Activated CD4-positive, alpha-beta T cell treated with anti-CD3 and anti-CD28 coated beads for 36 hours (primary cell): ENCODE measurements around the gene UPK3A. TPM values are rescaled to one million over a fixed set of nuclear protein-coding genes. Genes with fewer than 3 reads are reported as not detected.
"Not testable (repeated sequence)": the region's sequence is repeated elsewhere in the genome, so short reads cannot be mapped to it uniquely, and the experiment has no call there.

Experiments
- ATAC-seq: fragments of 200-7000 bp; cut with Tn5 transposase; one replicate; pipeline ENCODE4 v1.10.0; 2021; ENCODE audit warnings: mild to moderate bottlenecking, moderate library complexity
- CTCF ChIA-PET: fragments of 350-600 bp; sonication (Branson Sonifier 250); formaldehyde crosslinking; loops from one replicate; lab custom pipeline; 2021; ENCODE audit warnings: antibody characterized with exemption; lab: Charles Lee
- POLR2A ChIA-PET: fragments of 350-600 bp; sonication (Branson Sonifier 250); formaldehyde crosslinking; loops from one replicate; lab custom pipeline; 2021; ENCODE audit warnings: antibody characterized with exemption, inconsistent platforms; lab: Charles Lee
- DNase-seq: peaks from one replicate; pipeline ENCODE4 v3.0.0-alpha.2; 2020
- H3K27ac Mint-ChIP-seq: one replicate; pipeline ENCODE4 v1.8.0; 2021; ENCODE audit warnings: mixed read lengths
- H3K27me3 Mint-ChIP-seq: one replicate; pipeline ENCODE4 v1.8.0; 2021; ENCODE audit warnings: mixed read lengths
- H3K36me3 Mint-ChIP-seq: one replicate; pipeline ENCODE4 v1.8.0; 2021; ENCODE audit warnings: low read depth, mixed read lengths
- H3K4me1 Mint-ChIP-seq: one replicate; pipeline ENCODE4 v1.8.0; 2021; ENCODE audit warnings: mixed read lengths
- H3K4me3 Mint-ChIP-seq: one replicate; pipeline ENCODE4 v1.8.0; 2021; ENCODE audit warnings: mild to moderate bottlenecking, moderate library complexity, mixed read lengths
- H3K9me3 Mint-ChIP-seq: one replicate; pipeline ENCODE4 v1.8.0; 2021; ENCODE audit warnings: low read depth, mixed read lengths
- intact Hi-C, 2 experiments: fragments of 100-400 bp; cut with DNase I in 1 of 2; cut with micrococcal nuclease in 1 of 2; formaldehyde crosslinking; loops; one replicate each; pipeline versions ENCODE4 v1.14.2 to v1.15.1; 2022 to 2024; cut with DNase I, micrococcal nuclease
- total RNA-seq, 2 experiments: library from RNA; stranded (reverse); gene quantifications; one replicate each; pipeline ENCODE4 v1.2.3, GENCODE V29; 2021

Gene UPK3A
- total RNA-seq, 2 experiments from 2014 or later, result not detected

DNA sequence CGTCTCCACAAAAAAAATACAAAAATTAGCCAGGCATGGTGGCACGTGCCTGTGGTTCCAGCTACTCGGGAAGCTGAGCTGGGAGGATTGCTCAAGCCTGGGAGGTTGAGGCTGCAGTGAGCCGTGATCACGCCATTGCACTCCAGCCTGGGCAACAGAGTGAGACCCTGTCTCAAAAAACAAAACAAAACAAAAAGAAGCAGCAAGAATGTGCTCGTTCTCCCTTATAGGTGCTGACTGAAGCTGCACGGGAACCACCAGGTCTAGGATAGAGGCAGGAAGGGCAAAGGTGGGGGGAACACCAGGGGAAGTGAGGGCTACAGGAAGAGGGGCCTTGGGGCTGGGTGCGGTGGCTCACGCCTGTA, 24.4 kb upstream of the UPK3A start:
- CTCF ChIA-PET, H3K4me3 Mint-ChIP-seq, DNase-seq, H3K27ac Mint-ChIP-seq, H3K4me1 Mint-ChIP-seq, H3K36me3 Mint-ChIP-seq, H3K9me3 Mint-ChIP-seq, ATAC-seq, POLR2A ChIA-PET: not testable (repeated sequence)
- intact Hi-C loops, result loop anchor here in 1 of 2 experiments (10.0 kb wide), 1 partner anchor 294 kb away; no protein-coding TSS in a partner anchor
- H3K27me3 Mint-ChIP-seq, result peaks cover 16% of the 10 kb centered on the region

DNA sequence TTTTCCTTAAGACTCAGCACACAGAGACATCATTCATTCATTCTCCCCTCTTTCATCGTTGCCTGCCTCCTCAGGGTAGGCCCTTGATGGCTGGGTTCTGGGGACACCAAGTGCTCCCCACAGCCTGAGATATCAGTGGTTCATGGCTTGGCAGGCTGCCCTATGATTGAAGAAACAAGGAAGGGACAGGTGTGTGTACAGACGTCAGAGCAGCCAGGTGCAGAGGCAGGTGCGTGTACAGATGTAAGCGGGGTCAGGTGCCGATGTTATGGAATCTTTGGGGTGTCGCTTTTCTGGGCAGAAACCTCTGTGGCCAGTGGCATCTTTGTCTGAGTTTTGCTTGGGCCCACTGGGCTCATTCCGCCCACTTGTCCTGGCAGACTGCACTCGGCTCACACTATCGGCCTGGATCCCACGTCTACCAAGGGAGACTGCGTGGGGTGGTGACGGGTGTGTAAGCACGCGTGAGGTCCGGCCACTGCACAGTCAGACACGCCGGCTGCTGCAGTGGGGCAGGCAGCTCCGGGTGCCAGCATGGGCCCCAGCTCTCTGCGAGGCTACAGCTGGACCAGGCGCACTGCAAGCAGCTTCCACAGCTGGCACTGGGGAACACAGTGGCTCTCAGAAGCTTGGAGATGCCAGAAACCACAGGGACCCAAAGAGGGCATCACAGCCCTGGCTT, 23.2 kb upstream of the UPK3A start:
- H3K9me3 Mint-ChIP-seq, result peaks cover 3% of the 10 kb centered on the region
- intact Hi-C loops, result loop anchor here in 1 of 2 experiments (10.0 kb wide), 1 partner anchor 293 kb away; no protein-coding TSS in a partner anchor
- DNase-seq (no peak), ATAC-seq (no peak)
- peaks cover 2% of the 10 kb centered on the region for H3K4me1 Mint-ChIP-seq
- no peak overlapping the region for H3K27ac Mint-ChIP-seq
- H3K36me3 Mint-ChIP-seq, result no peaks in the 10 kb centered on the region
- ChIA-PET CTCF (interaction anchor here (0.6 to 1.2 kb wide), 4 partner anchors 8 to 602 kb away, joined by 3 read pairs; no protein-coding TSS in a partner anchor), POLR2A (no interaction called here)
- no peak overlapping the region for H3K4me3 Mint-ChIP-seq
- peaks cover 16% of the 10 kb centered on the region for H3K27me3 Mint-ChIP-seq

DNA sequence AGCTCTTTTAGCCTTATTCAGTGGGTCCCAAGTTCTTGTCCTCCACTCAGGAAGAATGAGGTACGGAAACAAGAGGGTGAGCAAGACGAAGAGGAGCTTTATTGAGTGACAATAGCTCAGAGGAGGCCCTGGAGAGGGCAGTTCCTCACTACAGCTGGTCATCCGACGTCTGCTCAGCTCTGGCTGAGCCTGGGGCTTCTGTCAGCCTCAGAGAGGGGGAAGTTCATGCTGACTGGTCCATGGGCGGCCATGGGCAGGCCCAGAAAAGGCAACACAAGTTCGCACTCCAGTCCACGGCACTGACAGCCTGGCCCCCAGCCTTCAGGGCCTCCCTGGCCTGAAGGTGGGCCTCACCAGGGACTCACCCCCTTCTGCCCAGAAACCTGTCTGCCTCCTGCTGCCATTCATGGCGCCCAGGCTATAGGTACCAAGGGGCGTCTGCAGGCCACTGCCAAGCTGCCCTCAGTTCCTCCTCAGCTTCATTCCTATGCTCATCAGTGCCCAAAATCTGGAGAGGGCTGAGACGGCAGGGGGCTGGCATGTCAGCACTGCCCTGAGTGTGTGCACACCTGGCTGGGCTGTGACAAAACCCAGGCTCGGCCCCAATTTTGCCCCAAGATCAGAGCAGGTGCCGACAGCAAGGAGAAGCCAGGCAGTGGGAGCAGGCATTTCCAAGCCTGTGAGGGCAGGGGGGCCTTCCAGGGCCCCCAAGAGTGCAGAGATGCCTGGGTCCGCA, 22.4 kb upstream of the UPK3A start:
- Mint-ChIP-seq H3K4me3 (no peak overlapping the region), H3K27me3 (peaks cover 20% of the 10 kb centered on the region), H3K9me3 (peaks cover 3% of the 10 kb centered on the region), H3K36me3 (no peaks in the 10 kb centered on the region), H3K27ac (no peak overlapping the region), H3K4me1 (peaks cover 2% of the 10 kb centered on the region)
- ChIA-PET CTCF (interaction anchor here (0.6 to 1.2 kb wide), 4 partner anchors 9 to 601 kb away, joined by 3 read pairs; no protein-coding TSS in a partner anchor), POLR2A (no interaction called here)
- ATAC-seq, result no peak
- intact Hi-C loops, result loop anchor here in 1 of 2 experiments (10.0 kb wide), 1 partner anchor 292 kb away; no protein-coding TSS in a partner anchor
- DNase-seq, result no peak

DNA sequence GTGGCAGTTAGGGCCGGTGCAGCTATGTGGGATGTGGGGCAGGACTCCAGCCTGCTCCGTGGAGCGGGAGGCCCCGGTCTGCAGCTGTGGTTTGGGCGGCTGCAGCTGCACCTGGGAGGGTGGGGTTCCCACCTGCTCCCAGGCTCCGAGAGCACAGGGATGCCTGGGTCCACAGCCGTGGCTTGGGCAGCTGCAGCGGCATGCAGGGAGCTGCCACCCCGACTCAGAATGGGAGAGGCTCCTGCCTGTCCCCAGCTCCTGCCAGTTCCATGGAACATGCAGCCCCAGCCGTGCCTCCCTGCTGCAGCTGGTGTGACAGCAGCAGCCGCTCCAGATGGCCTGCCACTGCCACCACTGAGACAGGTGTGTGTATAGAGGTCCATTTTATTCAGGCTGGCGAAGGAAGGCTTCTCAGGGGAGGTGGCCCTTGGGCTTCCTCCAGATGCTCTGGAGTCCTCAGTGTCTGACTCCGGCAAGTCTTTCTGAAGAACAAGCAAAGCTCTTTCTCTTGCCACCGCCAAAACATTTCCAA, 21.8 kb upstream of the UPK3A start:
- H3K27me3 Mint-ChIP-seq, result peaks cover 22% of the 10 kb centered on the region
- no peak overlapping the region for H3K4me3 Mint-ChIP-seq
- no peak overlapping the region for H3K27ac Mint-ChIP-seq
- H3K4me1 Mint-ChIP-seq, result peaks cover 2% of the 10 kb centered on the region
- H3K9me3 Mint-ChIP-seq, result peaks cover 2% of the 10 kb centered on the region
- POLR2A ChIA-PET, result interaction anchor here (0.6 kb wide), 1 partner anchor 74 kb away, joined by 3 read pairs; no protein-coding TSS in a partner anchor
- no peak for ATAC-seq
- no peaks in the 10 kb centered on the region for H3K36me3 Mint-ChIP-seq
- CTCF ChIA-PET, result interaction anchor here (0.6 to 1.2 kb wide), 2 partner anchors 11 to 77 kb away, joined by 3 to 4 read pairs; no protein-coding TSS in a partner anchor
- intact Hi-C loops, result loop anchor here in 1 of 2 experiments (10.0 kb wide), 1 partner anchor 292 kb away; no protein-coding TSS in a partner anchor
- DNase-seq, result no peak

DNA sequence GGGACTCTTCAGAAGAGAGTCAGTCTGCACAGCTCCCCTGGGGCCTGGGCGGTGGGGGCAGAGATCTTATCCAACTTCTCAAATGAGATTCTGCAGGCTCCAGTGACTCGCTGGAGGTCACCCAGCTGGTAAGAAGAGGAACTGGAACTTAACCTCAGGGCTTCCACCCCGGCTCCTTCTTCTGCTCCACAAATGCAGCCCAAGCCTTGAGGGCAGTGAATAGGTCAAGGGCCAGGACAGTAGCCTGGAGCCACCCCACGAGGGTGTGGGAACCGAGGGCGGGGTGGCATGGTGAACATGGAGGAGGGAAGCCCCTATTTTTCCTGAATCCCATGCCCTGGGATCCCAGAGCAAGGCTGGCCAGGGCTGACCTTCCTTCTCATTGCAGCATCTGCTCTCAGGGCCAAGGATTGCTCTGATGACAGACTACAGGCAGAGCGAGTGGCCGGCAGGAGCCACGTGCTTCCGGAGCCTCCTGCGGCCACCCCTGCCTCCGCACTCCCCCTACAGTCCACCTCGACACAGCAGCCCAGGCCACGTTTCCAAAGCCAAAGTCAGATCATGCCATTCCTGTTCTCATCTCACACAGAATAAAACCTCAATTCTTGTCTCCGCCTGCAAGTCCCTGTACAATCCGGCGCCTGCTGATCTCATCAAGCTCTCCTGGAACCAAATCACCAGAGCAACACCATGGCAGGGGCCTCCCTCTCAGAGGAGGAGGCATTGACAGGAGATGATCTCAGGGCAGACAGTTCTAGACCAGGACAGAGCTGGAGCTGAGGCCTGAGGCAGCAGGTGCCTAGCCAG, 21.1 kb upstream of the UPK3A start:
- peaks cover 3% of the 10 kb centered on the region for H3K4me1 Mint-ChIP-seq
- intact Hi-C loops, result loop anchor here in 1 of 2 experiments (10.0 kb wide), 1 partner anchor 291 kb away; no protein-coding TSS in a partner anchor
- peaks cover 22% of the 10 kb centered on the region for H3K27me3 Mint-ChIP-seq
- no peaks in the 10 kb centered on the region for H3K36me3 Mint-ChIP-seq
- no peak overlapping the region for H3K27ac Mint-ChIP-seq
- no peaks in the 10 kb centered on the region for H3K9me3 Mint-ChIP-seq
- POLR2A ChIA-PET, result interaction anchor here (0.6 kb wide), 1 partner anchor 74 kb away, joined by 3 read pairs; no protein-coding TSS in a partner anchor
- peak; percentile 21 for DNase-seq
- CTCF ChIA-PET, result interaction anchor here (0.6 to 0.7 kb wide), 2 partner anchors 78 to 100 kb away, joined by 3 to 4 read pairs; partner anchors contain the start of gene NUP50
- ATAC-seq, result no peak
- H3K4me3 Mint-ChIP-seq, result no peak overlapping the region

DNA sequence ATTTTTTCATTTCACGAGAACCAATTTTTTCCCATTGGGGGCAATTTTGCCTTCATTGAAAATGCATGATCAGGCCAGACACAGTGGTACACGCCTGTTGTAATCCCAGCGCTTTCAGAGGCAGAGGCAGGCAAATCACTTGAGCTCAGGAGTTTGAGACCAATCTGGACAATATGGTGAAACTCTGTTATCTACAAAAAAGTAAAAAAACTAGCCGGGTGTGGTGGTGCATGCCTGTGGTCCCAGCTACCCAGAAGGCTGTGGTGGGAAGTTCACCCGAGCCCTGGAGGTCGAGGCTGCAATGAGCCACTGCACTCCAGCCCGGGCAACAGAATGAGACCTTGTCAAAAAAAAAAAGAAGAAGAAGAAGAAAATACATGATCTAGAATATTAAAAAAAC, 19.2 kb upstream of the UPK3A start:
- no peak for ATAC-seq
- no peak overlapping the region for H3K27ac Mint-ChIP-seq
- no peak for DNase-seq
- ChIA-PET POLR2A (no interaction called here), CTCF (no interaction called here)
- peaks cover 12% of the 10 kb centered on the region for H3K4me1 Mint-ChIP-seq
- peaks cover 21% of the 10 kb centered on the region for H3K27me3 Mint-ChIP-seq
- intact Hi-C loops, result loop anchor here in 1 of 2 experiments (10.0 kb wide), 1 partner anchor 289 kb away; no protein-coding TSS in a partner anchor
- H3K4me3 Mint-ChIP-seq, result no peak overlapping the region
- no peaks in the 10 kb centered on the region for H3K36me3 Mint-ChIP-seq
- H3K9me3 Mint-ChIP-seq, result no peaks in the 10 kb centered on the region

DNA sequence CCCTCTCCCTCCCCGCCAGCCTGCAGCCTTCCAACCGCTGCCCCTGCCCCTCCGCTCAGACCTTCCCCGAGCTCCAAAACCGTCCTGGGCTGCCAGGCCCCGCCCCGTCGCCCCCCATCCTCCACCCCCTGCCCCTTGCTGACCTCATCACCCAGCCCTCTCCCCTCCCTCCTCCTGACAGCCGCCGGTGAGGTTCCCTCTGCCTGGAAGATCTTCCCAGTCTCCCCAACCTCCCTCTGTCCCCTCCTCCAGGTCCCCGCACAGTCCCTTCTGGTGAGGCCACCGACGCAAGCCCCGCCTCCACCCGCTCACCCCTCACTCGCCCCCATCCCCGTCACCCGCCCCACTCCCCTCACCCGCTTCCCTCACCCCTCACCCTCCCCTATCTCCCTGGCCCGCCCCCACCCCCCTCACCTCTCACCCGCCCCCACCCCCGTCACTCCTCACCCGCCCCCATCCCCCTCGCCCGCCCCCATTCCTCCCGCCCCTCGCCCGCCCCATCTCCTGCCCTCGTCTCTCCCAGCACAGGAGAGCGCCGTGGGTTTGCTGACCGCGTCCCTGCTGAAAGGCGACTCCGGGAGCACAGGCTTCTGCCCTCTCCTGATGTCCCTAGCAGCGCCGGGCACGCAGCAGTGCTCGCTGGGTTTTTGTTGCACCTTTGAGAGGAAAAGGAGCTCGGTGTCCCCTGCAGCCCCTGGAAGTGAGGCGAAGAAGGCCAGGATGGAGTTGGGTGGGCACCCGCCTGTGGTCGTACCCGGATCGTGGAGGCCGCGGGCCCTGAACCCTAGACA, 16.4 kb upstream of the UPK3A start:
- Mint-ChIP-seq H3K4me3 (peak overlapping the region; percentile 67), H3K27ac (peak overlapping the region; percentile 33), H3K4me1 (peaks cover 12% of the 10 kb centered on the region), H3K27me3 (peaks cover 14% of the 10 kb centered on the region), H3K36me3 (no peaks in the 10 kb centered on the region), H3K9me3 (no peaks in the 10 kb centered on the region)
- DNase-seq (peak; percentile 32), ATAC-seq (peak; percentile 51)
- POLR2A ChIA-PET, result interaction anchor here (0.6 kb wide), 1 partner anchor 87 kb away, joined by 3 read pairs; no protein-coding TSS in a partner anchor
- intact Hi-C loops, result loop anchor here (2.0 to 10.0 kb wide), 2 partner anchors 128 to 286 kb away; no protein-coding TSS in a partner anchor
- CTCF ChIA-PET, result interaction anchor here (0.6 to 1.1 kb wide), 3 partner anchors 18 to 113 kb away, joined by 3 to 4 read pairs (median 3); no protein-coding TSS in a partner anchor

DNA sequence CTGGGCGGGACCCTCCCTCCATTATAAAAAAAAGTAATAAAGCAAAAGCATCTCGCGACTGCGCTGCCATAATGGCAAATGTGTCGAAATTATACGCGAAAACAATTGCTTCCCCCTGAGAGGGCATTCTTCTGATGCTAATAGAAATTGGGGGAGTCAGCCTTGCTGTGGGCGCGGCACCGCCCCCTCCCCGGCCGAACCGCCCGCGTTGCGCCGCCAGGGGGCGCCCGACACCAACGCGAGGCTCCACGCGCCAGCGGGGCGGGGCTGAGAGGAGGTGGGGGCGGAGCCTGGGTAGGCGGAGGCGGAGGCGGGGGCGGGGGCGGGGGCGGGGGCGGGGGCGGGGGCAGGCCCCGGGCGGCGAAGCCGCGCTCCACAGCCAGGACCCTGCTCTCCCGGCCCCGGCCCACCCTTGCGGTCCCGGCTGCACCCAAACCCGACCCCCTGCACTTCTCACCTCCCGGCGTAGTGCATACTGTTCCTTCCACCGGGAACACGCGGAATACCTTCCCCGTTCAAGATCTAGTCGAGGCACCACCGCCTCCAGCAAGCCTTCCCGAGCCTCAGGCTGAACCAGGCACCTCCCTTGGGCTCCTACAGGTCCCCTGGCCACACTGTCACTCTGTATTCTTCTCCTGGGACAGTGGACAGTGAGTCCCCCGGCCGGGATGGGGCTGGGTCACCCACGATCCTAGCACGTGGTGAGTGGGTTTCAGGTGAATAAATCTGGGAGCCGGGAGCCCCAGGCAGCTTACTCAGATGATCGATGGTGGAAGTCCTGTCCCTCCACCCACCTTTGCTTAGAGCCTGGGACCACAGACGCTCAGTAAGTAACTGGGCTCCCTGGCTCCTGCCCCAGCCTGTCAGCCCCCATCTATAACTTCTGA, 15.5 kb upstream of the UPK3A start:
- Mint-ChIP-seq H3K36me3 (no peaks in the 10 kb centered on the region), H3K4me3 (peak overlapping the region; percentile 67), H3K27me3 (peaks cover 10% of the 10 kb centered on the region), H3K27ac (no peak overlapping the region), H3K9me3 (no peaks in the 10 kb centered on the region), H3K4me1 (peaks cover 9% of the 10 kb centered on the region)
- intact Hi-C loops, result loop anchor here (1.0 to 10.0 kb wide), 7 partner anchors 28 to 286 kb away; partner anchors contain the start of gene FAM118A (in 1 of the 2)
- ChIA-PET CTCF (interaction anchor here (0.6 to 1.3 kb wide), 2 partner anchors 17 to 163 kb away, joined by 4 to 5 read pairs; no protein-coding TSS in a partner anchor), POLR2A (no interaction called here)
- ATAC-seq (peak; percentile 87), DNase-seq (peak; percentile 90)
